Hematopoietic multipotent progenitor cell treated with erythropoietin and hydrocortisone succinate and interleukin-3 and kit ligand, for 15 days (in vitro differentiated cells): ENCODE measurements around the gene NUDT16L1.

Source experiments
- DNase-seq: peaks from one replicate; pipeline ENCODE4 v3.0.0-alpha.2; 2015; ENCODE audit warnings: low spot score

Gene NUDT16L1

GRCh38 chr16:4694642-4695451, 1.5 kb downstream of the NUDT16L1 start:
- DNase-seq: no peak

GRCh38 chr16:4695473-4696171, 2.3 kb downstream of the NUDT16L1 start:
- DNase-seq: no peak

GRCh38 chr16:4696172-4696904, 3.0 kb downstream of the NUDT16L1 start:
- peak; percentile 24 for DNase-seq

- no peak for DNase-seq
These were observed 3.8 kb downstream of the NUDT16L1 start for GRCh38 chr16:4696905-4697847.

GRCh38 chr16:4697848-4698291, 4.5 kb downstream of the NUDT16L1 start:
- DNase-seq: no peak

GRCh38 chr16:4698321-4699045, 5.1 kb downstream of the NUDT16L1 start:
- DNase-seq: no peak

GRCh38 chr16:4699046-4699556, 5.7 kb downstream of the NUDT16L1 start:
- DNase-seq: no peak

GRCh38 chr16:4700380-4700996, 7.1 kb downstream of the NUDT16L1 start:
- no peak for DNase-seq

- no peak for DNase-seq
These were observed 7.8 kb downstream of the NUDT16L1 start for GRCh38 chr16:4700997-4701743.

GRCh38 chr16:4701791-4702465, 8.6 kb downstream of the NUDT16L1 start:
- no peak for DNase-seq

- no peak for DNase-seq
These were observed 9.1 kb downstream of the NUDT16L1 start for GRCh38 chr16:4702466-4702808.

GRCh38 chr16:4703906-4704305, 10.5 kb downstream of the NUDT16L1 start:
- DNase-seq: no peak

- DNase-seq: no peak
These were observed 11.1 kb downstream of the NUDT16L1 start for GRCh38 chr16:4704491-4704890.

- no peak for DNase-seq
These were observed 11.6 kb downstream of the NUDT16L1 start for GRCh38 chr16:4704913-4705312.

GRCh38 chr16:4706871-4707270, 13.5 kb downstream of the NUDT16L1 start:
- DNase-seq: no peak

- DNase-seq: no peak
These were observed 16.1 kb downstream of the NUDT16L1 start for GRCh38 chr16:4709481-4709880.

GRCh38 chr16:4713663-4714501, 20.5 kb downstream of the NUDT16L1 start:
- no peak for DNase-seq

GRCh38 chr16:4714996-4715395, 21.6 kb downstream of the NUDT16L1 start:
- DNase-seq: no peak
